ENCODE measurements around the gene PSMB11. TPM values are rescaled to one million over a fixed set of nuclear protein-coding genes. Genes with fewer than 3 reads are reported as not detected.
"Not testable (repeated sequence)": the region's sequence is repeated elsewhere in the genome, so short reads cannot be mapped to it uniquely, and the experiment has no call there.

The PSMB11 gene
- total and polyA plus RNA-seq, 2 experiments from 2014 or later = not detected

DNA sequence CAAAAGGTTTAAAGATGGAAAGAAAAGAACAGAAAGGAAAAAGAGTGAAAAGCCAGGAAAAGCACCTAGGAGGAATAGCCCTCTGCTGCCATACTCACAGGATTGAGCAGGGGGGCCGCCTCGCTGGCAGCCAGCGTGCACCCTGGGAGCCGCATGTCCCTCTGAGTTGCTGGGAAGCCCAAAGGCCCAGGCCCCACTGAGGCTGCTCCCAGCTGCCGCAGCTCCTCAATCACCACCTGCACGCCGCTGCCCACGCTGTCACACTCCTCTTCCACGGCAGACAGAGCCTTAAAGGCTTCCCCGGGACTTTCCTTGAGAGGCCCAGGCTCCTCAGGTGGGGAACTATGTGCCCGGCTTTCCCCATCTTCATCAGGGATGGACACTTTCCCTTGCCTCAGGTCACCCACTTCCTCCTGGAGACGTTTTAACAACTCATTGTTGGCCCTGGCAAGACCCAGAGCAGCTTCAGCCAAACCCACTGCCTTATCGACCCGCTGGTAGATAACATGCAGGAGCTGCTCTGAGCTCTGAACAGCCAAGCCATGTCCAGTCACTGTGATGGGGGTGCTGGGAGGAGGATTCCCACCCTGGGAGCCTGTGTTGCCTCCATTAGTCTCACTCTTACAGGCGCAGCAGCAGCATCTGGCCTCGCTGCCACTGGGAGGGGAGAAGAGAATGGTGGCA lies 43.5 kb upstream of the PSMB11 start:
- TF ChIP-seq EZH2phosphoT487 (IDR thresholded peaks at IDR 0.05; ENCODE audit: low read depth, severe bottlenecking, unreplicated experiment) (no peak), EZH2 (IDR thresholded peaks at IDR 0.05; ENCODE audit: borderline replicate concordance) (no peak)
- TF ChIP-seq, protein P1, sequence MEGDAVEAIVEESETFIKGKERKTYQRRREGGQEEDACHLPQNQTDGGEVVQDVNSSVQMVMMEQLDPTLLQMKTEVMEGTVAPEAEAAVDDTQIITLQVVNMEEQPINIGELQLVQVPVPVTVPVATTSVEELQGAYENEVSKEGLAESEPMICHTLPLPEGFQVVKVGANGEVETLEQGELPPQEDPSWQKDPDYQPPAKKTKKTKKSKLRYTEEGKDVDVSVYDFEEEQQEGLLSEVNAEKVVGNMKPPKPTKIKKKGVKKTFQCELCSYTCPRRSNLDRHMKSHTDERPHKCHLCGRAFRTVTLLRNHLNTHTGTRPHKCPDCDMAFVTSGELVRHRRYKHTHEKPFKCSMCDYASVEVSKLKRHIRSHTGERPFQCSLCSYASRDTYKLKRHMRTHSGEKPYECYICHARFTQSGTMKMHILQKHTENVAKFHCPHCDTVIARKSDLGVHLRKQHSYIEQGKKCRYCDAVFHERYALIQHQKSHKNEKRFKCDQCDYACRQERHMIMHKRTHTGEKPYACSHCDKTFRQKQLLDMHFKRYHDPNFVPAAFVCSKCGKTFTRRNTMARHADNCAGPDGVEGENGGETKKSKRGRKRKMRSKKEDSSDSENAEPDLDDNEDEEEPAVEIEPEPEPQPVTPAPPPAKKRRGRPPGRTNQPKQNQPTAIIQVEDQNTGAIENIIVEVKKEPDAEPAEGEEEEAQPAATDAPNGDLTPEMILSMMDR (IDR thresholded peaks at IDR 0.05; ENCODE audit: poor library complexity) = no peak

DNA sequence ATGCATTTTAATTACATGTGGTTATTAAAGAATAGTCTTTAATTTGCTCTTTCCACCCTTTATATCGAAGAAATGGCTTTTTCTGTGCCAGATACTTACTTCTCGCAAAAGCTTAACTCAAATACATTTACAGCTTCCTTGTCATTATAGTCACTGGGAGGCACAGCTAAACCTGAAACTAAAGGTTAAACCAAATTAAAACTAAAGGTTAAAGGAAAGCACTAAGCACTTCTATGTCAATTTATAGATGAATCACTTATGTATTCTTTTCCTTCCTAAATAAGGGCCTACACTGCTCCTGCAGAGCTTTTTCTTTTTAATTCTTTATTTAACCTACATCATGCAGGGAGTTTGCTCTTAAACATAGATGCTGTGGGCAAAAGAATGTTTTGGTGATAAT lies 41.2 kb upstream of the PSMB11 start:
- Histone ChIP-seq H2AFZ (no peak overlapping the region), H3K4me2 (no peak overlapping the region), H3K4me3 (no peak overlapping the region), H3K27me3 (no peaks in the 10 kb centered on the region), H3K9me3 (ENCODE audit: low read depth) (no peaks in the 10 kb centered on the region), H3K79me2 (no peaks in the 10 kb centered on the region), H4K20me1 (ENCODE audit: insufficient read depth, poor library complexity, severe bottlenecking) (no peaks in the 10 kb centered on the region), H3K4me1 (ENCODE audit: insufficient read depth) (peaks cover 12% of the 10 kb centered on the region), H3K9me2 (replicated peaks; ENCODE audit: insufficient read depth) (no peaks in the 10 kb centered on the region), H3K36me3 (replicated peaks; ENCODE audit: insufficient read depth, low read depth) (no peaks in the 10 kb centered on the region), H3K27ac (no peak overlapping the region)
- 82% methylated on average over 2 of the region's 2 CpGs for WGBS (ENCODE audit: low lambda C conversion rate, missing lambda C conversion rate)
- DNase-seq (ENCODE audit: low spot score) = no peak
- TF ChIP-seq EZH2phosphoT487 (IDR thresholded peaks at IDR 0.05; ENCODE audit: low read depth, severe bottlenecking, unreplicated experiment) (no peak), EZH2 (IDR thresholded peaks at IDR 0.05; ENCODE audit: borderline replicate concordance) (no peak)
- TF ChIP-seq, protein P1 (IDR thresholded peaks at IDR 0.05; ENCODE audit: poor library complexity) = no peak

More for the DNA sequence above, 43.5 kb upstream of the PSMB11 start:
- no peak overlapping the region for H3K4me3 ChIP-seq
- H3K36me3 ChIP-seq (replicated peaks; ENCODE audit: insufficient read depth, low read depth) = no peaks in the 10 kb centered on the region
- H3K9me3 ChIP-seq (ENCODE audit: low read depth) = no peaks in the 10 kb centered on the region
- H3K27ac ChIP-seq = no peak overlapping the region
- H3K4me1 ChIP-seq (ENCODE audit: insufficient read depth) = peaks cover 10% of the 10 kb centered on the region
- 90% methylated on average over 16 of the region's 16 CpGs for WGBS (ENCODE audit: low lambda C conversion rate, missing lambda C conversion rate)
- no peak overlapping the region for H3K4me2 ChIP-seq
- no peak overlapping the region for H2AFZ ChIP-seq
- no peaks in the 10 kb centered on the region for H4K20me1 ChIP-seq (ENCODE audit: insufficient read depth, poor library complexity, severe bottlenecking)
- no peaks in the 10 kb centered on the region for H3K79me2 ChIP-seq
- DNase-seq (ENCODE audit: low spot score) = no peak
- no peaks in the 10 kb centered on the region for H3K27me3 ChIP-seq
- no peaks in the 10 kb centered on the region for H3K9me2 ChIP-seq (replicated peaks; ENCODE audit: insufficient read depth)

DNA sequence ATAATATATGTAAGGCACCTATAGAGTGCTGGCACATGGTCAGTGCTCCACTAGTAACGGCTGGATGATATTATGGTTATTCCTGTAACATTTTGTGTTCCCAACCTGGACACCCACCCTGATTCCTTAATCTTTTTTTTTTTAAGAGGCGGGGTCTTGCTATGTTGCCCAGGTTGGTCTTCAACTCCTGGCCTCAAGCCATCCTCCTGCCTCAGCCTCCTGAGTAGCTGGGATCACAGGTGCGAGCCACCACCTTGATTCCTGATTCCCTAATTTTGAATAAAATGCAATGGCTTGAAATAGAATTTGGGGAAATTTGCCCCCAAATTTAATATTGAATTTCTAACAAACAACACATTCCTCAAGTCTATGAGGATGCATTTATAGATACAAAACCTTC lies 39.4 kb upstream of the PSMB11 start:
- H4K20me1 ChIP-seq (ENCODE audit: insufficient read depth, poor library complexity, severe bottlenecking) = no peaks in the 10 kb centered on the region
- H2AFZ ChIP-seq = no peak overlapping the region
- 97% methylated on average over 3 of the region's 3 CpGs for WGBS (ENCODE audit: low lambda C conversion rate, missing lambda C conversion rate)
- H3K27me3 ChIP-seq = no peaks in the 10 kb centered on the region
- H3K9me3 ChIP-seq (ENCODE audit: low read depth) = no peaks in the 10 kb centered on the region
- H3K4me3 ChIP-seq = no peak overlapping the region
- no peak for DNase-seq (ENCODE audit: low spot score)
- H3K4me2 ChIP-seq = no peak overlapping the region
- peaks cover 3% of the 10 kb centered on the region for H3K79me2 ChIP-seq
- peaks cover 18% of the 10 kb centered on the region for H3K4me1 ChIP-seq (ENCODE audit: insufficient read depth)
- H3K9me2 ChIP-seq (replicated peaks; ENCODE audit: insufficient read depth) = no peaks in the 10 kb centered on the region
- TF ChIP-seq, protein P1 (IDR thresholded peaks at IDR 0.05; ENCODE audit: poor library complexity) = no peak
- no peak for TF ChIP-seq EZH2 (IDR thresholded peaks at IDR 0.05; ENCODE audit: borderline replicate concordance)
- TF ChIP-seq EZH2phosphoT487 (IDR thresholded peaks at IDR 0.05; ENCODE audit: low read depth, severe bottlenecking, unreplicated experiment) = no peak
- no peak overlapping the region for H3K27ac ChIP-seq
- no peaks in the 10 kb centered on the region for H3K36me3 ChIP-seq (replicated peaks; ENCODE audit: insufficient read depth, low read depth)

DNA sequence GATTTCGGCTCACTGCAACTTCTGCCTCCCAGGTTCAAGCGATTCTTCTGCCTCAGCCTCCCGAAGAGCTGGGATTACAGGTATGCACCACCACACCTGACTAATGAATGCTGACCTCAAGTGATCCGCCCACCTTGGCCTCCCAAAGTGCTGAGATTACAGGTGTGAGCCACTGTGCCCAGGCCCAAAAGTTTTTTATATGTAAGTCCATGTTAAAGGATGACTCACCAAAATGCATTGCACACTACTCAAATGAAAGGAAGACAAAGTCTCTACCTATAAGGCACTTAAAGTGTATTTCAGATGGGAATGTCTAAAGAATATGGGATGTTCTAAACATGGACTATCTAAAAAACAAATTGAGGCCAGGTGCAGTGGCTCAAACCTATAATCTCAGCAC lies 37.7 kb upstream of the PSMB11 start:
- WGBS (ENCODE audit: low lambda C conversion rate, missing lambda C conversion rate) = 97% methylated on average over 4 of the region's 4 CpGs
- H3K36me3 ChIP-seq (replicated peaks; ENCODE audit: insufficient read depth, low read depth); H3K27me3 ChIP-seq; DNase-seq (ENCODE audit: low spot score); H2AFZ ChIP-seq; H4K20me1 ChIP-seq (ENCODE audit: insufficient read depth, poor library complexity, severe bottlenecking); H3K4me2 ChIP-seq; H3K4me3 ChIP-seq; H3K9me3 ChIP-seq (ENCODE audit: low read depth); H3K27ac ChIP-seq; H3K9me2 ChIP-seq (replicated peaks; ENCODE audit: insufficient read depth): not testable (repeated sequence)
- Histone ChIP-seq H3K4me1 (ENCODE audit: insufficient read depth) (peaks cover 25% of the 10 kb centered on the region), H3K79me2 (peaks cover 14% of the 10 kb centered on the region)

Data from hepatocyte (in vitro differentiated cells).